Neural cell (in vitro differentiated cells): ENCODE results near the gene G6PD. TPM values are rescaled to one million over a fixed set of nuclear protein-coding genes. Genes with fewer than 3 reads are reported as not detected.
"Not testable (repeated sequence)": the region's sequence is repeated elsewhere in the genome, so short reads cannot be mapped to it uniquely, and the experiment has no call there.

Experiments used
- H2AFZ ChIP-seq: fragments of 200-600, 300-800 bp; sonication (generic), shearing (Covaris generic); 2 replicates; pipeline ENCODE4 v1.6.0; 2014; ENCODE audit warnings: low read depth, mild to moderate bottlenecking, antibody characterized with exemption, low read length, moderate library complexity
- H3F3A ChIP-seq: fragments of 200-600 bp; shearing (Covaris generic); 2 replicates; pipeline ENCODE4 v1.6.1; 2016; ENCODE audit warnings: mild to moderate bottlenecking, moderate library complexity, mixed read lengths, antibody characterized with exemption, low read length; ENCODE audit not compliant: insufficient read depth, poor library complexity, severe bottlenecking
- H3K27ac ChIP-seq: fragments of 200-600, 300-800 bp; sonication (generic), shearing (Covaris generic); 2 replicates; pipeline ENCODE4 v1.5.1; 2014; ENCODE audit warnings: mild to moderate bottlenecking, low read length, moderate library complexity
- H3K27me3 ChIP-seq: fragments of 300-800, 200-600 bp; sonication (generic), shearing (Covaris generic); 2 replicates; pipeline ENCODE4 v1.6.0; 2014; ENCODE audit warnings: mild to moderate bottlenecking, low read depth, low read length, moderate library complexity; ENCODE audit not compliant: insufficient read depth
- H3K36me3 ChIP-seq: fragments of 300-800, 200-600 bp; sonication (generic), shearing (Covaris generic); 2 replicates; pipeline ENCODE4 v1.5.1; 2014; ENCODE audit warnings: mild to moderate bottlenecking, antibody characterized with exemption, low read length, moderate library complexity; ENCODE audit not compliant: insufficient read depth
- H3K4me2 ChIP-seq: fragments of 300-800, 200-600 bp; sonication (generic), shearing (Covaris generic); 2 replicates; pipeline ENCODE4 v1.6.0; 2014; ENCODE audit warnings: mild to moderate bottlenecking, low read length
- H3K4me3 ChIP-seq: fragments of 300-800, 200-600 bp; sonication (generic), shearing (Covaris generic); 2 replicates; pipeline ENCODE4 v1.5.1; 2014; ENCODE audit warnings: mild to moderate bottlenecking, low read length, moderate library complexity
- H3K79me2 ChIP-seq: fragments of 200-600 bp; shearing (Covaris generic); replicated peaks from 2 replicates; pipeline ENCODE4 v1.6.0; 2014; ENCODE audit warnings: mild to moderate bottlenecking, low read length, moderate library complexity; ENCODE audit not compliant: insufficient read depth
- H3K9ac ChIP-seq: fragments of 300-800, 200-600 bp; sonication (generic), shearing (Covaris generic); 2 replicates; pipeline ENCODE4 v1.6.1; 2016; ENCODE audit warnings: mild to moderate bottlenecking, low read length, mixed read lengths
- H3K9me2 ChIP-seq: fragments of 200-600 bp; shearing (Covaris generic); 2 replicates; pipeline ENCODE4 v1.6.1; 2016; ENCODE audit warnings: mild to moderate bottlenecking, low read length, mixed read lengths; ENCODE audit not compliant: insufficient read depth
- H3K9me3 ChIP-seq: fragments of 200-600, 300-800 bp; sonication (generic), shearing (Covaris generic); 2 replicates; pipeline ENCODE4 v1.6.1; 2016; ENCODE audit warnings: mild to moderate bottlenecking, mixed run types, low read length, moderate library complexity, mixed read lengths
- H4K20me1 ChIP-seq: fragments of 200-600 bp; shearing (Covaris generic); 2 replicates; pipeline ENCODE4 v1.6.1; 2016; ENCODE audit warnings: mild to moderate bottlenecking, mixed run types; ENCODE audit not compliant: insufficient read depth
- CTCF ChIP-seq: fragments of 450-650 bp; IDR thresholded peaks from 2 replicates; pipeline ENCODE4 v1.5.1; 2014; ENCODE audit warnings: antibody characterized with exemption, mild to moderate bottlenecking, moderate library complexity; ENCODE audit not compliant: poor library complexity, severe bottlenecking
- EP300 ChIP-seq: fragments of 450-650 bp; conservative IDR thresholded peaks from 2 replicates; pipeline ENCODE4 v1.6.1; 2014; ENCODE audit warnings: antibody characterized with exemption, mild to moderate bottlenecking, moderate library complexity; ENCODE audit not compliant: poor library complexity, severe bottlenecking
- EZH2 ChIP-seq: fragments of 200-600, 300-800 bp; shearing (Covaris generic), sonication (generic); IDR thresholded peaks from 2 replicates; pipeline ENCODE4 v1.6.1; 2014; ENCODE audit warnings: antibody characterized with exemption, low read length, borderline replicate concordance, mild to moderate bottlenecking; ENCODE audit not compliant: insufficient read depth, poor library complexity, severe bottlenecking
- MXI1 ChIP-seq: fragments of 450-650 bp; conservative IDR thresholded peaks from 2 replicates; pipeline ENCODE4 v1.6.1; 2014; ENCODE audit warnings: antibody characterized with exemption, mild to moderate bottlenecking; ENCODE audit not compliant: poor library complexity, severe bottlenecking
- POLR2AphosphoS5 ChIP-seq: IDR thresholded peaks from 2 replicates; pipeline ENCODE4 v1.6.1; 2012
- RAD21 ChIP-seq: fragments of 450-650 bp; conservative IDR thresholded peaks from 2 replicates; pipeline ENCODE4 v1.6.1; 2014; ENCODE audit warnings: antibody characterized with exemption, mild to moderate bottlenecking, moderate library complexity
- SMC3 ChIP-seq: fragments of 450-650 bp; conservative IDR thresholded peaks from 2 replicates; pipeline ENCODE4 v1.6.1; 2014; ENCODE audit warnings: antibody characterized with exemption, mild to moderate bottlenecking, moderate library complexity; ENCODE audit not compliant: poor library complexity
- TAF1 ChIP-seq: IDR thresholded peaks from 2 replicates; pipeline ENCODE4 v1.6.1; 2012; ENCODE audit warnings: low read depth
- polyA plus RNA-seq: library from polyadenylated mRNA; depleted of rRNA; stranded (reverse); fragments of >200 nt; gene quantifications from 2 replicates; pipeline ENCODE4 v1.2.3, GENCODE V29; 2014
- TF ChIP-seq, protein P1 (sequence below): IDR thresholded peaks from 2 replicates; pipeline ENCODE4 v1.6.1; 2012; ENCODE audit warnings: borderline replicate concordance

Gene G6PD
- polyA plus RNA-seq, 1 donor from 2014 or later: 18.8 TPM

- H3K9me2 ChIP-seq, H3K9ac ChIP-seq, H3K79me2 ChIP-seq, H3F3A ChIP-seq, H2AFZ ChIP-seq, H3K27ac ChIP-seq, H3K36me3 ChIP-seq, H4K20me1 ChIP-seq, H3K4me3 ChIP-seq, H3K9me3 ChIP-seq, H3K27me3 ChIP-seq, H3K4me2 ChIP-seq: not testable (repeated sequence)
Observed at GRCh38 chrX:154501423-154501822, 45.2 kb downstream of the G6PD start.

DNA sequence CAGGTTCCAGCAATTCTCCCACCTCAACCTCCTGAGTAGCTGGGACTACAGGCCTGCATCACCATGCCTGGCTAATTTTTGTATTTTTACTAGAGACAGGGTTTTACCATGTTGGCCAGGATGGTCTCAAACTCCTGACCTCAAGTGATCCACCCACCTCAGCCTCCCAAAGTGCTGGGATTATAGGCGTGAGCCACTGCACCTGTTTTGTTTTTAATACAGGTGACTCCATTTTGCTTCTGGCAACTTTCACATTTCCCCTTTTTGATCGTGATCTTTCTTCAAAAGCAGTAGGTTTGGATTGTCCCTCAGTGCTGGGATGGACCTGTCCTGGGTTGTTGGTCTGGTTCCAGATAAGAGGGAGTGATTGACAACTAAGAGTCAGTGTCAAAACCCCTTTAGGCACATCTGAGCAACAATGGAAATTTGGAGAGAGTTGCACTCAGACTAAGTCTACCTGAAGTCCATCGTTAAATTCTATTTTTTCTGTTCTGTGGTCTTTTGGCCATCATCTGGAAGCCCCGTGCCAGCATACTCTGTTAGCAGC, 50.0 kb downstream of the G6PD start:
- H3K27ac ChIP-seq: not testable (repeated sequence)

DNA sequence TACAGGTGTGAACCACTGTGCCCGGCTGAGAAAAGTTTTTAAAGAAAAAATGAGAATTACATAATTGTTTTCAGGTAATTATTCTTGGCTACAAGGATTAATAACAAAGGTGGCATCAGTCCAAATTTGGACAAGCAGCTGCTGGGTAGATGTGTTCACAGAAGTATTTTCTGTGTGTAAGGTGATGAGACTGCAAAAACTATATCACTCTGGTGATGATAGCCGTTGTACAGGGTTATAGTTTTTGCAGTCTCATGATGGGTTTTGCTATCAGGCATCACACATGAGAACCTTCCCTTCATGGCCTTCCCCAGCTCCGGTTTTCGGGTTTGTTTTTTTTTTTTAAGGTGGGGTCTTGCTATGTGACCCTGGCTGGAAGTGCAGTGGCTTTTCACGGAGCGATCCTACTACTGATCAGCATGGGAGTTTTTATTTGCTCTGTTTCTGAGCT, 51.1 kb downstream of the G6PD start:
- H3K36me3 ChIP-seq: no peaks in the 10 kb centered on the region
- no peak overlapping the region for H3K4me3 ChIP-seq
- no peaks in the 10 kb centered on the region for H3K9me2 ChIP-seq
- H2AFZ ChIP-seq: no peak overlapping the region
- H4K20me1 ChIP-seq: no peaks in the 10 kb centered on the region
- no peak overlapping the region for H3K4me2 ChIP-seq
- no peaks in the 10 kb centered on the region for H3K79me2 ChIP-seq
- no peaks in the 10 kb centered on the region for H3K27me3 ChIP-seq
- no peak for TF ChIP-seq RAD21
- TF ChIP-seq EP300: no peak
- TF ChIP-seq SMC3: no peak
- TF ChIP-seq MXI1: no peak
- TF ChIP-seq, protein P1, sequence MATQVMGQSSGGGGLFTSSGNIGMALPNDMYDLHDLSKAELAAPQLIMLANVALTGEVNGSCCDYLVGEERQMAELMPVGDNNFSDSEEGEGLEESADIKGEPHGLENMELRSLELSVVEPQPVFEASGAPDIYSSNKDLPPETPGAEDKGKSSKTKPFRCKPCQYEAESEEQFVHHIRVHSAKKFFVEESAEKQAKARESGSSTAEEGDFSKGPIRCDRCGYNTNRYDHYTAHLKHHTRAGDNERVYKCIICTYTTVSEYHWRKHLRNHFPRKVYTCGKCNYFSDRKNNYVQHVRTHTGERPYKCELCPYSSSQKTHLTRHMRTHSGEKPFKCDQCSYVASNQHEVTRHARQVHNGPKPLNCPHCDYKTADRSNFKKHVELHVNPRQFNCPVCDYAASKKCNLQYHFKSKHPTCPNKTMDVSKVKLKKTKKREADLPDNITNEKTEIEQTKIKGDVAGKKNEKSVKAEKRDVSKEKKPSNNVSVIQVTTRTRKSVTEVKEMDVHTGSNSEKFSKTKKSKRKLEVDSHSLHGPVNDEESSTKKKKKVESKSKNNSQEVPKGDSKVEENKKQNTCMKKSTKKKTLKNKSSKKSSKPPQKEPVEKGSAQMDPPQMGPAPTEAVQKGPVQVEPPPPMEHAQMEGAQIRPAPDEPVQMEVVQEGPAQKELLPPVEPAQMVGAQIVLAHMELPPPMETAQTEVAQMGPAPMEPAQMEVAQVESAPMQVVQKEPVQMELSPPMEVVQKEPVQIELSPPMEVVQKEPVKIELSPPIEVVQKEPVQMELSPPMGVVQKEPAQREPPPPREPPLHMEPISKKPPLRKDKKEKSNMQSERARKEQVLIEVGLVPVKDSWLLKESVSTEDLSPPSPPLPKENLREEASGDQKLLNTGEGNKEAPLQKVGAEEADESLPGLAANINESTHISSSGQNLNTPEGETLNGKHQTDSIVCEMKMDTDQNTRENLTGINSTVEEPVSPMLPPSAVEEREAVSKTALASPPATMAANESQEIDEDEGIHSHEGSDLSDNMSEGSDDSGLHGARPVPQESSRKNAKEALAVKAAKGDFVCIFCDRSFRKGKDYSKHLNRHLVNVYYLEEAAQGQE: no peak
- TF ChIP-seq EZH2: no peak
- no peak for TF ChIP-seq POLR2AphosphoS5
- TF ChIP-seq TAF1: no peak
- no peak for TF ChIP-seq CTCF
- H3K9ac ChIP-seq: no peak overlapping the region
- no peaks in the 10 kb centered on the region for H3K9me3 ChIP-seq
- H3K27ac ChIP-seq: no peak overlapping the region
- H3F3A ChIP-seq: no peaks in the 10 kb centered on the region

More for the DNA sequence above, 50.0 kb downstream of the G6PD start:
- not testable (repeated sequence) for H3K27me3 ChIP-seq, H3K9me2 ChIP-seq, H4K20me1 ChIP-seq, H3K4me3 ChIP-seq, H3K4me2 ChIP-seq, H3F3A ChIP-seq, H3K9ac ChIP-seq, H3K9me3 ChIP-seq, H3K79me2 ChIP-seq, H3K36me3 ChIP-seq, H2AFZ ChIP-seq
